ENCODE results near the gene STARD3.

GRCh38 chr17:39596543-39597267, 40.2 kb upstream of the STARD3 start:
- TF ChIP-seq CTCF (IDR thresholded peaks at IDR 0.05) (no peak), POLR2A (IDR thresholded peaks at IDR 0.05) (no peak)
